Prostate gland (tissue), 2 donors: ENCODE measurements around the gene PPFIA2.

Experiments used
- CTCF ChIP-seq, 4 experiments: fragments of 200-600 bp in 2 of 4; fragments of 450-650 bp in 2 of 4; sonication (generic) in 2 of 4; IDR thresholded peaks; 1 replicate in 3 of 4; 2 replicates in 1 of 4; pipeline ENCODE4 v1.5.1; 2016 to 2019; ENCODE audit warnings: antibody characterized with exemption in 4 of 4, mild to moderate bottlenecking in 2 of 4, moderate library complexity in 2 of 4
- POLR2A ChIP-seq: fragments of 450-650 bp; IDR thresholded peaks from one replicate; pipeline ENCODE4 v1.6.1; 2016; ENCODE audit warnings: antibody characterized with exemption, mild to moderate bottlenecking

- TF ChIP-seq CTCF (IDR thresholded peaks at IDR 0.05) (no peak), POLR2A (no peak)
Measured at GRCh38 chr12:81347404-81347803, 411.7 kb downstream of the PPFIA2 start.
